ENCODE measurements around the gene GRK6.

DNA sequence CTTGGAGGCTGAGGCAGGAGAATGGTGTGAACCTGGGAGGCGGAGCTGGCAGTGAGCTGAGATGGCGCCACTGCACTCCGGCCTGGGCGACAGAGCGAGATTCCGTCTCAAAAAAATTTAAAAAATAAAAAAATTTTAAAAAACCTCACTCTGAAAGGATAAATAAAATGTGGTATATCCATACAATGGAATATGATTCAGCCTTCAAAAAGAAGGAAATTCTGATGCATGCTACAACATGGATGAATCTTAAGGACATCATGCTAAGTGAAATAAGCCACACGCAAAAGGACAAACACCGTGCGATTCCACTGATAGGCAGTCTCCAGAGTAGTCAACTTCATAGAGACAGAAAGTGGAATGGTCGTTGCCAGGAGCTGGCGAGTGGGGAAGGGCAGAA is 38.6 kb downstream of the GRK6 start:
- TF ChIP-seq POLR2AphosphoS5 (IDR thresholded peaks at IDR 0.05; ENCODE audit: low read depth, low read length) (no peak), SIN3A (IDR thresholded peaks at IDR 0.05; ENCODE audit: borderline replicate concordance, insufficient read depth, low read length) (no peak), FOXP2 (optimal IDR thresholded peaks at IDR 0.05; ENCODE audit: borderline replicate concordance, extremely low read depth, extremely low read length, insufficient read depth) (no peak)
- TF ChIP-seq, protein P1, sequence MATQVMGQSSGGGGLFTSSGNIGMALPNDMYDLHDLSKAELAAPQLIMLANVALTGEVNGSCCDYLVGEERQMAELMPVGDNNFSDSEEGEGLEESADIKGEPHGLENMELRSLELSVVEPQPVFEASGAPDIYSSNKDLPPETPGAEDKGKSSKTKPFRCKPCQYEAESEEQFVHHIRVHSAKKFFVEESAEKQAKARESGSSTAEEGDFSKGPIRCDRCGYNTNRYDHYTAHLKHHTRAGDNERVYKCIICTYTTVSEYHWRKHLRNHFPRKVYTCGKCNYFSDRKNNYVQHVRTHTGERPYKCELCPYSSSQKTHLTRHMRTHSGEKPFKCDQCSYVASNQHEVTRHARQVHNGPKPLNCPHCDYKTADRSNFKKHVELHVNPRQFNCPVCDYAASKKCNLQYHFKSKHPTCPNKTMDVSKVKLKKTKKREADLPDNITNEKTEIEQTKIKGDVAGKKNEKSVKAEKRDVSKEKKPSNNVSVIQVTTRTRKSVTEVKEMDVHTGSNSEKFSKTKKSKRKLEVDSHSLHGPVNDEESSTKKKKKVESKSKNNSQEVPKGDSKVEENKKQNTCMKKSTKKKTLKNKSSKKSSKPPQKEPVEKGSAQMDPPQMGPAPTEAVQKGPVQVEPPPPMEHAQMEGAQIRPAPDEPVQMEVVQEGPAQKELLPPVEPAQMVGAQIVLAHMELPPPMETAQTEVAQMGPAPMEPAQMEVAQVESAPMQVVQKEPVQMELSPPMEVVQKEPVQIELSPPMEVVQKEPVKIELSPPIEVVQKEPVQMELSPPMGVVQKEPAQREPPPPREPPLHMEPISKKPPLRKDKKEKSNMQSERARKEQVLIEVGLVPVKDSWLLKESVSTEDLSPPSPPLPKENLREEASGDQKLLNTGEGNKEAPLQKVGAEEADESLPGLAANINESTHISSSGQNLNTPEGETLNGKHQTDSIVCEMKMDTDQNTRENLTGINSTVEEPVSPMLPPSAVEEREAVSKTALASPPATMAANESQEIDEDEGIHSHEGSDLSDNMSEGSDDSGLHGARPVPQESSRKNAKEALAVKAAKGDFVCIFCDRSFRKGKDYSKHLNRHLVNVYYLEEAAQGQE (IDR thresholded peaks at IDR 0.05; ENCODE audit: insufficient read depth in 1 of 2, low read depth in 2 of 2, low read length in 2 of 2), result no peak
